ENCODE results near the gene ARMH3. TPM values are rescaled to one million over a fixed set of nuclear protein-coding genes. Genes with fewer than 3 reads are reported as not detected.
A peak's percentile ranks its signal among the peaks of the same experiment; 100 is the strongest.
"Not testable (repeated sequence)": the region's sequence is repeated elsewhere in the genome, so short reads cannot be mapped to it uniquely, and the experiment has no call there.

ARMH3 gene
- total RNA-seq, 1 donor from 2014 or later, result 5.3 TPM

DNA sequence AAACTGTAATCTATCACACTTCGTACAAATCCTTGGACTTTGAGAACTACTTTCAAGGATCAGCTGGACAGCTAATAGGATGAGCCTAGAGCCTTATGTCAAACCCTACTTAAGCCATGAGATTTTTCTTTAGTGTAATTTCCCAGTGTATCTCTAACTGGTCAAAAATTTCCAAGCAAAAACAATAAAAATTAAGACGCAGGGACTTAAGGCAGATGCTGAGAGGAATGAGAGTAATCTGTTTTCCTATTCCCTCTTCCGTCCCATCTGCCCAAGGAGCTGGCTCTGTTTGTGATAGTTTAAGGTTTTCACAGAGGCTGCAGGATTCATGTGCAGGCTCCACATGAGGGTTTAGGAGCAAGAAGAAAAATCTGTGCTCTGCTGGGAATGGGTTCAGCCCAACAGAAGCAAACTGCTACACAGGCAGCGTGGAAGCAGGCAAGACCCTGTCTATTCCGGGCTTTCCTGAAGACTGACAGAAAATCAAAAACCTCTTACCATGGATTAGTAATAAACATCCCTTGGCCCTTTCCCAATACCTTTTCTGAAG, 62.2 kb downstream of the ARMH3 start:
- no peak for DNase-seq (ENCODE audit: low read depth in 2 of 2)

DNA sequence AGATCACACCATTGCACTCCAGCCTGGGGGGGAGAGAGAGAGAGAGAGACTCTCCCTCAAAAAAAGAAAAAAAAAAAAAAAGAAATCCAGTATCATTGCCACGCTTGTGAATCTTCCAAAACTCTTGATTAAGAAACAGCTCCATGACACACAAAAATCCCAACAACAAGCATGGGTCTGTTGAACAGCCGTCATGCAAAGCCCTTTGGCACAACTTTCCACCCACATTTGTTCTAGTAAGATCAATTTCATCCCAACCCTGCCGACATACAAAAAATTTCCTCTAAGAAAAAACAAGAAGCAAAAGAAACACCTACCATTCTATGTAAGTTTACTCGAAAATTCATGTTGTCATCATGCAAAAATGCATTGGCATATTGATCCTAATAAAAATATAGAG, 62.8 kb downstream of the ARMH3 start:
- DNase-seq (ENCODE audit: low read depth in 2 of 2), result no peak

DNA sequence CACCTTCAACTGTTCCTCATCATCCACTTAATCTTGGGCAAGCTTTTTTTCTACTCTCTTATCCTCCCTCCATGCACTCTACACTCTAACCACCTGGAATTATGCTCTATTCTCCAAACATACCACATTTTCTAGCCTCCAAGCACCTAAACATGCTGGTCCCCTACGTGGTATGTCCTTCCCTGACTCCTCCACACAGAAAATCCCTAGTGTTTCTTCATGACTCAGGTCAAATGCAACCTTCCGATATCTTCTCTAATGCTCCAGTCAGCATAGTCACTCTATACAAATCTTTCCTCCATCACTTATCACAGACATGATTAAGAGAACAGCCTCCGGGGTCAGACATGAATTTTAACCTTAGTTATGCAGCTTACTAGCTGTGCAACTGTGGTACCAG, 68.8 kb downstream of the ARMH3 start:
- no peak for DNase-seq (ENCODE audit: low read depth in 2 of 2)

DNA sequence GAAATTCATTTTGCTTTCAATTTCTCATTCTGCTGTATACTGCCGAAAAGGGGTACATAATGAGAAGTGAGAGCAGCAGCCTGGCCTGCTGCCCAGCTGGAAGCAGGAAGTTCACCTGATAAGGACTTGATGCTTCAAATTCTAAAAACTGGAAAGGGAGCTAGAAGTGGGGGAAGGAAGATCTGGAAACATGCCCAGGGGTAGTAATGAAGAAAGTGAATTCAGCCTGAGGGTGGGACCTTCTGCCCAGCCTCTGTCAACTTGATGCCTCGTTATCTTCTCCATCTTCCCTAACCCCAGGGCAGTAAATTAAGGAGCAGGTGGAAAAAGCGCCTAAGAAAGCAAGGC, 69.4 kb downstream of the ARMH3 start:
- no peak for DNase-seq (ENCODE audit: low read depth in 2 of 2)

DNA sequence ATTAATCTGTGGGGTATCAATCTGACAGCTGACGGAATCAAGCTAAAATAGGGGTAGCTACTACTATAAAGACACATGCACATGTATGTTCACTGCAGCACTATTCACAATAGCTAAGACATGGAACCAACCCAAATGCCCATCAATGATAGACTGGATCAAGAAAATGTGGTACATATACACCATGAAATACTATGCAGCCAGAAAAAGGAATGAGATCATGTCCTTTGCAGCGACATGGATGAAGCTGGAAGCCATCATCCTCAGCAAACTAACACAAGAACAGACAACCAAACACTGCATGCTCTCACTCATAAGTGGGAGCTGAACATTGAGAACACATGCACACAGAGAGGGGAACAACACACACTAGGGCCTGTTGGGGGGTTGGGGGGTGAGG, 75.3 kb downstream of the ARMH3 start:
- not testable (repeated sequence) for DNase-seq (ENCODE audit: low read depth in 2 of 2)

DNA sequence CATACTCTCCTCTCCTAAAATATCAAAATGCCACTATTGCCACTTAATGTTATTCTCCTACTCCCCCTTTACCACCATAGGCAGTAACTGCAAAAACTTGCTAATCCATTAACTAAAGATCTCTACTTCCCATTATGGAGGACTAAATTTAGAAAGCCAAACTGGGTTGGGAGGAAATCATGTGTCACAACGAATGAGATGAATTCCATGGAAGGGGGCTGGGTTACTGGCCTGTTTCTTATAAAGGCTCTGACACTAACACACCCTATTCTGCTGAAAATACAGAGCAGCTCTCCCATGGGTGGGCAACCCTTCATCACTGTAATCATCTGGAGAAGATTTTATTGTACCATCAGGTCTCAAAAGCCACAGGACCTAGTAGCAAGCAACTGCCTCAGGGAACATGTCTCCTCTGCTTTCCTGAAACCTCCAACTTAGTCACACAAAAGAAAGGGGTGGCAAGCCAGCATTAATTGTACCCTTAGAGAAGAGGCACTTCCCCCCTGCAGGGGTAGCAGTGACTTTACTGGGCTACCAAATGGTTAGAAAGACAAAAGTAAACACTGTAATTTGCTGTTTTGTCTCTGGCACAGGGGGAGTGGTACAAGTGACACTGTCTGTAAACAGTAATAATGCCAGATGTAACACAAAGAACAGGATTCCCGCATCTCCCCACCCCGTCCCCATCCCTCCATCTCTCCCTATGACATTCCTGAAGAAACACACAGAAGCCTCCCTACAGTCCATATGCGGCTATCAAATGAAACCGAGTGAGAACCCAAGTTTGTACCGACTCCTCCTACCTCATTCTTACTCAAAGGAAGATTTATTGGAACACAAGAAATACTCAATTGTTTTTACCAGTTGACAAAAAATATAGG, 81.6 kb downstream of the ARMH3 start:
- DNase-seq (ENCODE audit: low read depth in 2 of 2), result peak; percentile 36 to 54

DNA sequence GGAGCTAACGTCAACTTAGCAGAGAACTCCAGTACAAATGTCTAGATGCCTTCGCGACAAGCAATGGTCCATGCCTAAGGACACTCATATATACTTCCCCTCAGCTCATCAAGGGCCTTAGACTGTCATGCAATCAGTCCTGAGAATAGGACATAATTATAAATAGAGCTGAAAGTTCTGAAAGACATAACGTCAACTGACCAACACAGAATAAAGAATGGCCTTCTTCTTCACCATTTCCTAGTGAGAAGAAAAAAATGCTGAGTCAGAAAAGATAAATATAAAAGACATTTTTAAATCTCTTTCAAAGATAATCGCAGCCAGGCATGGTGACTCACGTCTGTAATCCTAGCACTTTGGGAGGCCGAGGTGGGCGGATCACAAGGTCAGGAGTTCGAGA, 83.2 kb downstream of the ARMH3 start:
- no peak for DNase-seq (ENCODE audit: low read depth in 2 of 2)

DNA sequence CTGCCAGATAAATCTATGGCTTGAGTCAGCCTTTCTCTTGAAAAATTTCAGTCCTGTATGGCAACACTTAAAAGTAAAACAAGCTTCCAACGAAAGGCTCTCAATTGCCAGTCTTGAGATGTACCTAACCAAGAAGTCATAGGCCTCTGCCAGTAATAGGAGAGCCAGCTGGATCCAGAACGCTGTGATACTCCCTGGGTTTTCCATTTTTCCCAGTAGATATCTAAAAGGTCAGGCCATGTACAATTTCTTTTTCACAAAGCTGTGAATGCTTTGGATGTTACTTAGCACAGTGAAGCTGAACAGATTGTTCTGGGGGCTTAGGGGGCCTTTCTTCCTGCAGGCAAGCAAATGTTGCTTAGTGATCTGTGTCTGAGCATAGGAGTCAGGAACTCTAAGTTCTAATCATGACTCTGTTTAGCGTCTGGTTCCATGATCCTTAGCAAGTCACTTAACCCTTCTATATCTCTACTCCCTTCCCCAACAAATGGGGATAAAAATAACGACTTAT, 86.5 kb downstream of the ARMH3 start:
- DNase-seq (ENCODE audit: low read depth in 2 of 2), result no peak

DNA sequence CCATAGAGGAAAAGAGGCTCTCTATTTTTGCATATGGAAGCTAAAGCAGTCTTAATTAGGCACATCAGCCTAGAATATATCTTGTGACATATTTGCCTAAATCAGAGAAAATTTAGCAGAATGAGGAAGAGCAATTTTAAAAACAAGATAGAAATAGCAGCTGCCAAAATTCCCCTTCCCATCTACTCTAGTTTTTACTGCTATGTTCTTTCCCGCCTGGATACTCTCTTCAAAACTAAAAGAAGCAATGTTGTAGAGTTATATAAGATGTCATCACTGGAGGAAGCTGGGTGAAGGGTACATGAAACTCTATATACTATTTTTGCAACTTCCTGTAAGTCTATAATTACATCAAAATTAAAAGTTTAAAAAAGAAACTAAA, 87.0 kb downstream of the ARMH3 start:
- no peak for DNase-seq (ENCODE audit: low read depth in 2 of 2)

DNA sequence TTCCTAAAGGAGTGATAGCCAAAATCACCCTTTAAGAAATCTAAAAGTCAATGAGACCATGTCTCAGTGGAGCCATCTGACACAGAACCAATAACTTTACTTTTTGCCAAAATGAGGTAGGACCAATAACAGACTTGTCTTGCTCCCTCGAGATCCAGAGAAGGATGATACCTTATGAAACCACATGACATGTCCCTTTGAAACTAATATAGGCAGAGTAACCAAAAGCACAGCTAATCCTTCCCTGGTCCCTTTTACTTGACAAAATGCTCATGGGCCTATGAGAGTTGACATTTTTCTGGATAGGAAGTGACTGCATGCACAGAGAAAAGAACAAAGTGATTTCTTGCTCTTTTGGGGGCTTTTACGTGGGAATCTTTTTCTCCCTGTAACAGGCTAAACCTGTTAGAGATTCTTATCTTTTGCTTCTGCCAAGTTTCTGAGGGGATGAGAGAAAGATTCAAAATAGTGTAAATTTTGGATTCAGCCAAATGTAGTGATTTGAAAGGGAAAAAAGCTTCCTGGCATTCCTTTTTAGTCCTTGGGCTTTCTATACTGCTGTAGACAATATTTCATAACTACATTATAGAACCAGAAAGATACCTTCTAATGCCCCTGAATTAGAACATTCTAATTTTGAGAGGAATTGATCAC, 87.6 kb downstream of the ARMH3 start:
- no peak for DNase-seq (ENCODE audit: low read depth in 2 of 2)

DNA sequence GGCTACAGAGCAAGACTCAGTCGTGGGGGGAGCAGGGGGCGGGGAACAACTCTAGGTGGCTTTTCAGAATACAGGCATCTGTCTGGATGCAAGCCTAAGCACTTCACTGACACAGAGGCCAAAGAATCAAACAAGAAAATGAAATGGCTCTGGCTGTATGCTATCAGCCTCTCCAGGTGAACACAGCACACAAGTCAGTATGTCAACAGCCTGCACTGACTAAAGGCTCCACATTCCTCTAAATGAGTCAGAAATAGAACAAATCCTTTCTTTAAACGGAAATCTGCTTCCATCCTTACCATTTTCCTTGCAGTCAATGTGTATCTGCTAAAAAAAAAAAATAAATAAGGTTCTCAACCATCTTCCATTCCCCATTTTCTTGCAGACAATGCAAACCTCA, 88.3 kb downstream of the ARMH3 start:
- DNase-seq (ENCODE audit: low read depth in 2 of 2), result no peak

DNA sequence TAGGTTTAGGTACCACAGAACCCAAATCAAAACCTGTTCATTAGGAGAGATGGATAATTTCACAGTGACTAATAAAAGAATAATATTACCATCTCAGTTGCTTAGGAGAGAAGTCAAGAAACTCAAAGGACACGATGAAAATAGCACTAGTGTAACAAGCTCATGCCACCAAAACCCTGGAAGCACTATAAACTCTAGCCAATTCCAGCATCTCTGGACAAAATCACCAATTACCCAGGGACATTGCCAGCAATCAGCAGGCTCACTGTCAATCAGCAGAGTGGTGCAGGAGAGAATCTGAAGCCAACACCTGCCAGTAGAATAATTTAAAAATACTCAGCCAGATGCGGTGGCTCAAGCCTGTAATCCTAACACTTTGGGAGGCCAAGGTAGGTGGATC, 88.9 kb downstream of the ARMH3 start:
- no peak for DNase-seq (ENCODE audit: low read depth in 2 of 2)

DNA sequence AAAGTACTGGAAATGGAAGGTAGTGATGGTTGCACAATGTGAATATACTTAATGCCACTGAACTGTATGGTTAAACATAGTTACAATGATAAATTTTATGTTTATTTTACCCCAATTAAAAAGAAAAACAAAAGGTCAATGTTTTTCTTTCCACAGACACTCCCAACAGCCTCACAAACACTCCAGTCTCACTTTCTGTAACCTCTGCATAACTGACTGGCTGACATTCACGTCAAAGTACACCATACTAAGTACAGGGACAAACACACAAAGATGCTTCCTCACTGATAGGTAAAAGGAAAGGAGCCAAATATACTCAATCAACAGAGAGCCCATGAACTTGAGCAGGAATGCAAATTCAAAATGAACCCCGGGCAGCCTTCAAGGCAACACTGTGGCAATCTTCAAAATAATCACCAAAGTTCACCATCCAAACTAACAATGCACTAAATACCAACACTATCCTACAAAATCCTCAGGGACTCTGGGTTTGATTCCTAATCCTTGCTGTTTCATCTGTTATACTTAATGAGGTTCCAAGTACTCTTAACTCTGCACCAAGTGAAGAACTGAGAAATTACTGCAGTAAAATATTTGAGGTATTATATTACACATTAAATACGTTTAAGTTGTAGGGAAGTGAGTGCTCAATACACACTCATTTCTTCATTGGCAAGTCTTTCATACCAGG, 90.8 kb downstream of the ARMH3 start:
- no peak for DNase-seq (ENCODE audit: low read depth in 2 of 2)

DNA sequence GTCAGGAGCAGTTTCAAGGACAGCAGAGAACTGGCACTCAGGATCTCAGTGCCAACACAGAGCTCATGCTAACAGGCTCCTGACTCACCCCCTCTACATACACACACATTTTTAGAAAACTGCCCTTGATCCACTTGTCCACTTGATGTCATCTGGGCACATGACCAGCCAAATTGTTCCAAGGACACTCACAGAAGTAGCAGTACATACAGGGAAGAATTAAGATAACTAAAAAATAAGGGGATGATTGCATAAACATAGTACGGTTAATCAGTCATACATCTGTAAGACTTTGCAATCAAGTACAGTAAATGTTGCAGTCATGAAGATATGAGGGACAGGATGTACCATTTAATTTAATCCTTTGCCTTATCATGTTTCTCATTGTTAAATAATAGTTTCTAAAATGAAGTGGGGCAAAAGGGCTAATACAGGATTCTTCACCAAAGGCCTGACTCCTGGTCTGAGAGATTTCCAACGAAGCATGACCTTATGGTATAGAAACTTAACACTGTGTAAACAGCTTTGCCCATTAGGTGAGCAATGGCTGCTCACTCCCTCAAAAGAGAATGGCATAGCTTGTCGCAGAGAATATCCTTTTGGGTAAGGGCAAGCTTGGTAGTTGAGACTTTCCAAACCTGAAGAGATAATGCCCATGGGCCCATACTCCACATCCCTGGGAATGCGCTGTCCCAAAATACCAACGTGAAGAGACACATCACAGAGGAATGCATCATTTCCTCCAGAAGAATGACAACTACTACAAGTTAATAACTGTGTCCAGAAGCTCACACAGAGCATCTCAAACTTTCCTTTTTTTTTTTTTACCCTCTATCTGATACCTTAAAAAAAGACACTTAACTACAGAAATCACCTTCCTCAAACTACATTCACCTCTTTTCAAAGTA, 94.1 kb downstream of the ARMH3 start:
- peak in 1 of 2 donors; percentile 12 for DNase-seq (ENCODE audit: low read depth in 2 of 2)

DNA sequence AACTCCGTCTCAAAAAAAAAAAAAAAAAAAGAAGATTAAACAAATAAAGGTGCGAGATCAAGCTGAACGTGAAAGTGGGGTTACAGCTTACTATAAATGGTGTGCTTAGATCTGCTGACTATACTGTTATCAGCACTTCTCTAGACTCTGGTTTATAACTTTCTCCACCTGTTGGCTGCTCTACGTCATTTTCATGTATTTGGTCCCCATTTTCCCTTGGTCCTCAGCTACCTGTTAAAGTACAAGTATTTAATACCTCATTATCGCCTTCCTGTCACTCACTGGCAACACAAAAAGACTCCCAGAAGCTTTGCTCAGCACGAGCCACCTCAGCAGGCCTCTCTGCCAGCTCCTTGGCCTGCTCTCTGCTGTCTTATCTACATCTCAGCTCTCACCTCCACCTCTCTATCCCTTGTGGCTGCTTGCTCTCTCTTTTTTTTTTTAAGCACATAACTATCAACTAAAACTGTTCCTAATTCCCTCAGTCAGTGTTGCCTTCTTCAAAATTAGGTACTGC, 95.0 kb downstream of the ARMH3 start:
- DNase-seq (ENCODE audit: low read depth in 2 of 2), result no peak

DNA sequence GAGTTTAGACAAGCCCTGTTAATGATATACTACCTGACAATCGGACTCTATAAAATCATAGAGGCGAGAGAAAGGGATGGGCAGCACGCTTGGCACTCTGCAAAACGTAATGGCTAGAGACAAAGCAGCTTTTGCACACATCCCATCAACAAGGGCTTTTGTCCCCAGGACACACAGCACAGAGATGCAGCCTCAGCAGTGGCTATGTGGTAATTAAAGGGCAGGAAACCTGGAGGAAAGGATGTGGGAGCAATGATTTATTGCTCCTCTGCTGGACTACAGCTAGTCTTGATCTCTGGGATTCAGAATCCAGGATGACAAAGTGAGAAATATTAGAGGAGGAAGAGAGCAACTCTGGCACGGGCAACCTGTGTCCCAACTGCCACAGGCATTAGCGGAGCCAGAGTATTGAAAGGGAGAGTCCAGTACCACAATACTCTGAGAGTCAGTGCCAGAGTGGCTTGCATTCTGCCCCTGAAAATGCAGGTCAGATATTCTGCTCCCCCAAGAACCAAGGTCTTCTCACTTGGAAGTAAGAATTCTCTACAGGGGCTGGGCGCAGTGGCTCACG, 96.5 kb downstream of the ARMH3 start:
- DNase-seq (ENCODE audit: low read depth in 2 of 2), result no peak

DNA sequence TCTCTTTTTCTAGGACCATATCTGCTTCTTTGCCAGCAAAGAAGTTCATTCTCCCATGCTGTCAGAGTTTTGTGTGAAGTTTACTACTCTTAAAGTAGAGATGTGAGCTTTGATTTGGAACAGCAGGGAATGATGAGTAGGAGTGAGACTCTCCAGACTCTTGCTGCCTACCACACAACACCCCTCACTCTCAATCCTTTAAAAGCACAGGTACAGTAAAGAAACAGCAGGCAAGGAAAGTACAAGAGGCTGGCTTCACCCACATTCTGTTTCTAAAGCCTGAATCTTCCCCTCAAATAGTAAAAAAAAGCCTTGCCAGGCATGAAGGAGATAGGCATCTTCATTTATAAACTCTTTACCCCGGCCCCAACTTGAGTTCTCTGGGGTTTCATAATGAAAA, 97.3 kb downstream of the ARMH3 start:
- DNase-seq (ENCODE audit: low read depth in 2 of 2), result no peak

DNA sequence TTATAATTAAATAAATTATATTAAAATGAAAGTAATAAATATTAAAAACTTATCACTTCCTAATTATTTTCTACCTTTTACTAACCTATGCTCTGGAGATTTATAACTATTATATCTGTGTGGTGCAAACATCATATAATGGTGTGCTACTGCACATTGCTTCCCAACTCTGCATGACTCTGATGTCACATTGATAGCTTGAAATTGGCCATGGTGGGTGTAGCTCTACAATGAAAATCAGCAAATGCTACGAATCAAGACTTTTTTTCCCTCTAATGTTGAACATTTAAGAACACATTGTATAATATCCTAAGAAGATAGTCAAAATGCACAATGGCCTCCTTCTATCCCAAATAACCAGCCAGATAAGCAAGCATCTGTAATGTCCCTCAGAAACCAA, 99.1 kb downstream of the ARMH3 start:
- DNase-seq (ENCODE audit: low read depth in 2 of 2), result no peak

DNA sequence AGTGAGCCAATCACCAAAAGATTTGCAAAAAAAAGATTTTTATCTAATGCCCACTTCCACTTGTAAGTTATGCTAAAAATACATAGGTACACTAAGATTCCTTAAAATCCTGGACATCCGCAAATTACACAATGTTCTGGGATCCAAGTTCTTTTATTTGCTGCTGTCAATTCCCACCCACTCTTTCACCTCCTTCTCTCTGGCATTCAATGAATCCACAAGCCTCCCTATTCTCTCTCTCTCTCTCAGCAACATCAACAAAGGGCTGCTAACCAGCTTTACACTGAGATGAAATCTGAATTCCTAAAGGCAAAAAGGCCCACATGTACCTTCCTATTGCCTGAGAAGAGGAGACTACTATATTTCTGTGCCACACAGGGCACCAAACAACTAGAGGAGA, 99.9 kb downstream of the ARMH3 start:
- DNase-seq (ENCODE audit: low read depth in 2 of 2), result no peak

DNA sequence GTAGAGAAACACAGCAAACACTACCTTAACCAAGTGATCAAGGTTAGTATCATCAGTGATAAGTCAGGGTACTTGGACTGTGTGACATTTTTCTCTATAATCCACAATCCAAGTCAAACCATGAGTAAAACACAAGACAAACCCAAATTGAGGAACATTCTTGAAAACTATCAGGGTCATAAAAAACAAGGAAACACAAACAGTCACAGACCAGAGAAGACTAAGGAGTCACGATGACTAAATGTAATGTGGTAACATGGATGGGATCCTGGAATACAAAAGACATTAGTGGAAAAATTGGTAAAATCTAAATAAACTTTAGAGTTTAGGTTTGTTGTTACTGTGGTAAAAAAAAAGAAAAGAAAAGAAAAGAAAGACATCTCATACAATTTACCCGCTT, 103.8 kb downstream of the ARMH3 start:
- no peak for DNase-seq (ENCODE audit: low read depth in 2 of 2)

DNA sequence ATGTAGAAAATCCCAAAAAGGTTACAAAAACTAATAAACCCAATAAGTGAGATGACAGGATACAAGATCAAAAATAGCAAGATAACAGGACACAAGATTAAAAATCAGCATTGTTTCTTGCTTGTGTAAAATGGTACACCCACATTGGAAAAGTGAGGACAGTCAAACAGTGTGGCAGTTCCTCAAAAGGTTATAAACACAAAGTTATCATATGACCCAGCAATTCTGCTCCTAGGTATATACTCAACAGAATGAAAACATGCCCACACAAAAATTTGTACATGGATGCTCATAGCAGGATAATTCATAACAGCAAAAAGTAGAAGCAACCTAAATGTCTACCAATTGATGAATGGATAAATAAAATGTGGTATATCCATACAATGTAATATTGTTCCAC, 105.8 kb downstream of the ARMH3 start:
- DNase-seq (ENCODE audit: low read depth in 2 of 2), result no peak
